Upper lobe of right lung (tissue), 1 donor: Measurements from ENCODE around the gene PALMD. TPM values are rescaled to one million over a fixed set of nuclear protein-coding genes. Genes with fewer than 3 reads are reported as not detected.

Experiments used
- ATAC-seq: fragments of 200-7000 bp; cut with Tn5 transposase; one replicate; pipeline ENCODE4 v1.9.1; 2020; ENCODE audit warnings: mild to moderate bottlenecking, moderate library complexity
- DNase-seq: peaks from one replicate; pipeline ENCODE4 v3.0.0-alpha.2; 2020
- H3K27ac ChIP-seq: fragments of 200-600 bp; one replicate; pipeline ENCODE4 v1.8.0; 2022
- H3K27me3 ChIP-seq: fragments of 200-600 bp; one replicate; pipeline ENCODE4 v1.8.0; 2022; ENCODE audit warnings: mild to moderate bottlenecking
- H3K36me3 ChIP-seq: fragments of 200-600 bp; one replicate; pipeline ENCODE4 v1.8.0; 2022
- H3K4me1 ChIP-seq: fragments of 200-600 bp; one replicate; pipeline ENCODE4 v1.8.0; 2022
- H3K4me3 ChIP-seq: fragments of 200-600 bp; one replicate; pipeline ENCODE4 v1.8.0; 2022; ENCODE audit warnings: mild to moderate bottlenecking
- H3K9me3 ChIP-seq: fragments of 200-600 bp; one replicate; pipeline ENCODE4 v1.8.0; 2022
- intact Hi-C: fragments of 100-400 bp; cut with DNase I; formaldehyde crosslinking; loops from one replicate; pipeline ENCODE4 v1.11.0; 2022
- long read RNA-seq: library from polyadenylated mRNA; unstranded; transcript quantifications from one replicate; pipeline ENCODE4 v2.0.0, GENCODE V29; 2021
- total RNA-seq: library from RNA; stranded (reverse); fragmentation: NEBNext Ultra II Directional; extraction: Animal tissue kit (Norgen Biotek cat#: 25700); gene quantifications from one replicate; pipeline ENCODE4 v1.2.1, GENCODE V29; 2021
- TF ChIP-seq, protein P1 (sequence below): fragments of 200-600 bp; IDR thresholded peaks from one replicate; pipeline ENCODE4 v1.8.0; 2022; ENCODE audit warnings: antibody characterized with exemption
- donor health status: DM: no; HTN: yes; CAD: no; lungs with severe emphysema.

The PALMD gene, protein sequence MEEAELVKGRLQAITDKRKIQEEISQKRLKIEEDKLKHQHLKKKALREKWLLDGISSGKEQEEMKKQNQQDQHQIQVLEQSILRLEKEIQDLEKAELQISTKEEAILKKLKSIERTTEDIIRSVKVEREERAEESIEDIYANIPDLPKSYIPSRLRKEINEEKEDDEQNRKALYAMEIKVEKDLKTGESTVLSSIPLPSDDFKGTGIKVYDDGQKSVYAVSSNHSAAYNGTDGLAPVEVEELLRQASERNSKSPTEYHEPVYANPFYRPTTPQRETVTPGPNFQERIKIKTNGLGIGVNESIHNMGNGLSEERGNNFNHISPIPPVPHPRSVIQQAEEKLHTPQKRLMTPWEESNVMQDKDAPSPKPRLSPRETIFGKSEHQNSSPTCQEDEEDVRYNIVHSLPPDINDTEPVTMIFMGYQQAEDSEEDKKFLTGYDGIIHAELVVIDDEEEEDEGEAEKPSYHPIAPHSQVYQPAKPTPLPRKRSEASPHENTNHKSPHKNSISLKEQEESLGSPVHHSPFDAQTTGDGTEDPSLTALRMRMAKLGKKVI
- total RNA-seq, result 21.5 TPM
- long read RNA-seq, full-length matches to known transcripts, result 16 of 21 reads
- long read RNA-seq, partial matches to known transcripts, result 1 of 21 reads
- long read RNA-seq, other reads (novel, unspliced or antisense), result 4 of 21 reads

DNA sequence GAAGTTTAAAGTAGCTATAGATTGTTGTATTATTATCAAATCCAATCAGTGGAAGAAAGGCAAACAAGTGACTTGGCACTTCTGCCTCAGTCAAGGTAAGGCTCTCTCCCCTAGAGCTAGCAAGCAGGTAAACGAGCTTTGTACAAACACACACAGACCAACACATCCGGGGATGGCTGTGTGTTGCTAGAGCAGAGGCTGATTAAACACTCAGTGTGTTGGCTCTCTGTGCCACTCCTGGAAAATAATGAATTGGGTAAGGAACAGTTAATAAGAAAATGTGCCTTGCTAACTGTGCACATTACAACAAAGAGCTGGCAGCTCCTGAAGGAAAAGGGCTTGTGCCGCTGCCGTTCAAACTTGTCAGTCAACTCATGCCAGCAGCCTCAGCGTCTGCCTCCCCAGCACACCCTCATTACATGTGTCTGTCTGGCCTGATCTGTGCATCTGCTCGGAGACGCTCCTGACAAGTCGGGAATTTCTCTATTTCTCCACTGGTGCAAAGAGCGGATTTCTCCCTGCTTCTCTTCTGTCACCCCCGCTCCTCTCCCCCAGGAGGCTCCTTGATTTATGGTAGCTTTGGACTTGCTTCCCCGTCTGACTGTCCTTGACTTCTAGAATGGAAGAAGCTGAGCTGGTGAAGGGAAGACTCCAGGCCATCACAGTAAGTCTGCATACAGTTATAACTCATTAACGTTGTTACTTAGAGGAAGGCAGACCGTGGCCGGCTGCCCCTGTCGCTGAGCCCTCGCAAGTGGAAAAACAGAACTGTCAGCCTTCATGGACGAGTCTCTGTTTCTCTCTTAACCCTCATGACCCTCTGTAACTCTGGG, at the start of gene PALMD:
PALMD (plus strand) TSS at position 415 of the 833 bp plus-strand sequence; CDS start at position 620, 205 bp downstream.
- DNase-seq, result peak; percentile 67
- TF ChIP-seq, protein P1, sequence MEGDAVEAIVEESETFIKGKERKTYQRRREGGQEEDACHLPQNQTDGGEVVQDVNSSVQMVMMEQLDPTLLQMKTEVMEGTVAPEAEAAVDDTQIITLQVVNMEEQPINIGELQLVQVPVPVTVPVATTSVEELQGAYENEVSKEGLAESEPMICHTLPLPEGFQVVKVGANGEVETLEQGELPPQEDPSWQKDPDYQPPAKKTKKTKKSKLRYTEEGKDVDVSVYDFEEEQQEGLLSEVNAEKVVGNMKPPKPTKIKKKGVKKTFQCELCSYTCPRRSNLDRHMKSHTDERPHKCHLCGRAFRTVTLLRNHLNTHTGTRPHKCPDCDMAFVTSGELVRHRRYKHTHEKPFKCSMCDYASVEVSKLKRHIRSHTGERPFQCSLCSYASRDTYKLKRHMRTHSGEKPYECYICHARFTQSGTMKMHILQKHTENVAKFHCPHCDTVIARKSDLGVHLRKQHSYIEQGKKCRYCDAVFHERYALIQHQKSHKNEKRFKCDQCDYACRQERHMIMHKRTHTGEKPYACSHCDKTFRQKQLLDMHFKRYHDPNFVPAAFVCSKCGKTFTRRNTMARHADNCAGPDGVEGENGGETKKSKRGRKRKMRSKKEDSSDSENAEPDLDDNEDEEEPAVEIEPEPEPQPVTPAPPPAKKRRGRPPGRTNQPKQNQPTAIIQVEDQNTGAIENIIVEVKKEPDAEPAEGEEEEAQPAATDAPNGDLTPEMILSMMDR, result no peak
- Histone ChIP-seq H3K4me1 (peaks cover 13% of the 10 kb centered on the region), H3K36me3 (no peaks in the 10 kb centered on the region), H3K4me3 (peak within 1 kb of the TSS; percentile 49), H3K27me3 (no peaks in the 10 kb centered on the region), H3K27ac (peak within 1 kb of the TSS; percentile 85), H3K9me3 (no peaks in the 10 kb centered on the region)
- intact Hi-C loops, result no loop called here
- peak; percentile 75 for ATAC-seq

- Histone ChIP-seq H3K27me3 (no peaks in the 10 kb centered on the region), H3K27ac (no peak overlapping the region), H3K4me3 (no peak overlapping the region), H3K4me1 (peaks cover 4% of the 10 kb centered on the region), H3K36me3 (no peaks in the 10 kb centered on the region), H3K9me3 (no peaks in the 10 kb centered on the region)
- ATAC-seq (no peak), DNase-seq (no peak)
- TF ChIP-seq, protein P1, result no peak
- intact Hi-C loops, result no loop called here
Measured at GRCh38 chr1:99598738-99599411, 47.0 kb upstream of the PALMD start.

- no peak overlapping the region for H3K27ac ChIP-seq
- intact Hi-C loops, result no loop called here
Measured at GRCh38 chr1:99599678-99600175, 46.2 kb upstream of the PALMD start.

GRCh38 chr1:99600782-99601181, 45.1 kb upstream of the PALMD start:
- Histone ChIP-seq H3K27me3 (no peaks in the 10 kb centered on the region), H3K4me3 (no peak overlapping the region), H3K27ac (no peak overlapping the region), H3K4me1 (peaks cover 5% of the 10 kb centered on the region), H3K36me3 (no peaks in the 10 kb centered on the region), H3K9me3 (no peaks in the 10 kb centered on the region)
- TF ChIP-seq, protein P1, result no peak
- DNase-seq (no peak), ATAC-seq (no peak)
- intact Hi-C loops, result no loop called here

More at GRCh38 chr1:99599678-99600175, 46.2 kb upstream of the PALMD start:
- ATAC-seq, result peak; percentile 53
- H3K36me3 ChIP-seq, result no peaks in the 10 kb centered on the region
- DNase-seq, result no peak
- peaks cover 5% of the 10 kb centered on the region for H3K4me1 ChIP-seq
- H3K4me3 ChIP-seq, result no peak overlapping the region
- H3K27me3 ChIP-seq, result no peaks in the 10 kb centered on the region
- TF ChIP-seq, protein P1, result no peak
- no peaks in the 10 kb centered on the region for H3K9me3 ChIP-seq

GRCh38 chr1:99601208-99601607, 44.7 kb upstream of the PALMD start:
- no peak overlapping the region for H3K27ac ChIP-seq
- H3K4me3 ChIP-seq, result no peak overlapping the region
- intact Hi-C loops, result no loop called here
- DNase-seq (no peak), ATAC-seq (no peak)
- peaks cover 5% of the 10 kb centered on the region for H3K4me1 ChIP-seq
- H3K27me3 ChIP-seq, result no peaks in the 10 kb centered on the region
- no peaks in the 10 kb centered on the region for H3K9me3 ChIP-seq
- no peaks in the 10 kb centered on the region for H3K36me3 ChIP-seq
- TF ChIP-seq, protein P1, result no peak
